Progenitor cell of endocrine pancreas (in vitro differentiated cells): ENCODE data around the gene ST14. TPM values are rescaled to one million over a fixed set of nuclear protein-coding genes. Genes with fewer than 3 reads are reported as not detected.

Source experiments
- DNase-seq: peaks from one replicate; pipeline ENCODE4 v3.0.0; 2021; ENCODE audit warnings: low spot score; ENCODE audit not compliant: unreplicated experiment
- H3K27ac Mint-ChIP-seq: 2 replicates; pipeline ENCODE4 v1.8.0; 2021; ENCODE audit warnings: mild to moderate bottlenecking, moderate library complexity, mixed read lengths
- H3K27me3 Mint-ChIP-seq: 2 replicates; pipeline ENCODE4 v1.8.0; 2021; ENCODE audit warnings: mixed read lengths
- H3K36me3 Mint-ChIP-seq: 2 replicates; pipeline ENCODE4 v1.8.0; 2022; ENCODE audit warnings: mixed read lengths; ENCODE audit not compliant: insufficient read depth
- H3K4me1 Mint-ChIP-seq: 2 replicates; pipeline ENCODE4 v1.8.0; 2021; ENCODE audit warnings: low read depth, mixed read lengths
- H3K4me3 Mint-ChIP-seq: 2 replicates; pipeline ENCODE4 v1.8.0; 2021; ENCODE audit warnings: low read depth, mild to moderate bottlenecking, moderate library complexity, mixed read lengths
- H3K9me3 Mint-ChIP-seq: 2 replicates; pipeline ENCODE4 v1.8.0; 2021; ENCODE audit warnings: low read depth, mixed read lengths
- CTCF ChIP-seq: fragments of 200-600 bp; sonication (generic); IDR thresholded peaks from one replicate; pipeline ENCODE4 v1.5.0; 2021; ENCODE audit warnings: antibody characterized with exemption, mild to moderate bottlenecking; ENCODE audit not compliant: unreplicated experiment
- total RNA-seq: library from RNA; stranded (reverse); gene quantifications from 2 replicates; pipeline ENCODE4 v1.2.1, GENCODE V29; 2021

ST14 gene
- total RNA-seq, 1 donor from 2014 or later: 94.9 TPM

- no peak for DNase-seq
- Mint-ChIP-seq H3K27ac (no peak overlapping the region), H3K4me1 (peaks cover 14% of the 10 kb centered on the region), H3K36me3 (peaks cover 15% of the 10 kb centered on the region), H3K4me3 (no peak overlapping the region), H3K27me3 (peaks cover 1% of the 10 kb centered on the region), H3K9me3 (no peaks in the 10 kb centered on the region)
- TF ChIP-seq CTCF: no peak
Measured at GRCh38 chr11:130150790-130151189, 8.8 kb upstream of the ST14 start.

- no peak for DNase-seq
- H3K27me3 Mint-ChIP-seq: peaks cover 4% of the 10 kb centered on the region
- no peak for TF ChIP-seq CTCF
- no peak overlapping the region for H3K27ac Mint-ChIP-seq
- no peaks in the 10 kb centered on the region for H3K9me3 Mint-ChIP-seq
- H3K4me3 Mint-ChIP-seq: no peak overlapping the region
- peaks cover 15% of the 10 kb centered on the region for H3K36me3 Mint-ChIP-seq
- H3K4me1 Mint-ChIP-seq: peaks cover 10% of the 10 kb centered on the region
Measured at GRCh38 chr11:130151196-130151595, 8.4 kb upstream of the ST14 start.

- Mint-ChIP-seq H3K4me1 (peaks cover 11% of the 10 kb centered on the region), H3K4me3 (no peak overlapping the region), H3K9me3 (no peaks in the 10 kb centered on the region), H3K36me3 (no peaks in the 10 kb centered on the region), H3K27ac (no peak overlapping the region), H3K27me3 (peaks cover 29% of the 10 kb centered on the region)
- TF ChIP-seq CTCF: no peak
- DNase-seq: no peak
Measured at GRCh38 chr11:130156108-130157022, 3.2 kb upstream of the ST14 start.

GRCh38 chr11:130157101-130157500 lies 2.5 kb upstream of the ST14 start:
- Mint-ChIP-seq H3K27me3 (peaks cover 32% of the 10 kb centered on the region), H3K36me3 (no peaks in the 10 kb centered on the region), H3K4me1 (peaks cover 14% of the 10 kb centered on the region), H3K9me3 (no peaks in the 10 kb centered on the region), H3K4me3 (no peak overlapping the region), H3K27ac (no peak overlapping the region)
- TF ChIP-seq CTCF: no peak
- no peak for DNase-seq

GRCh38 chr11:130157840-130158239 lies 1.7 kb upstream of the ST14 start:
- H3K9me3 Mint-ChIP-seq: no peaks in the 10 kb centered on the region
- no peak for TF ChIP-seq CTCF
- DNase-seq: no peak
- peaks cover 32% of the 10 kb centered on the region for H3K27me3 Mint-ChIP-seq
- H3K27ac Mint-ChIP-seq: no peak overlapping the region
- no peak overlapping the region for H3K4me3 Mint-ChIP-seq
- H3K4me1 Mint-ChIP-seq: peaks cover 14% of the 10 kb centered on the region
- no peaks in the 10 kb centered on the region for H3K36me3 Mint-ChIP-seq
